OCI-LY1 (cell line): ENCODE results near the gene NUP107.

Source experiments
- CTCF ChIP-seq: fragments of 200-600 bp; sonication (generic), shearing (Covaris generic); IDR thresholded peaks from 2 replicates; pipeline ENCODE4 v1.5.1; 2017; ENCODE audit warnings: mild to moderate bottlenecking, antibody characterized with exemption, low read length, moderate library complexity, mixed read lengths
- EZH2 ChIP-seq: fragments of 200-600 bp; sonication (generic), shearing (Covaris generic); IDR thresholded peaks from 2 replicates; pipeline ENCODE4 v1.8.0; 2017; ENCODE audit warnings: borderline replicate concordance, mixed run types, mild to moderate bottlenecking, antibody characterized with exemption, low read length, moderate library complexity, mixed read lengths

GRCh38 chr12:68790952-68791234 lies 104.1 kb downstream of the NUP107 start:
- TF ChIP-seq CTCF, result no peak
- no peak for TF ChIP-seq EZH2
